Esophagus squamous epithelium (tissue), 5 donors: ENCODE data around the gene GNAT3. TPM values are rescaled to one million over a fixed set of nuclear protein-coding genes. Genes with fewer than 3 reads are reported as not detected.

Source experiments
- DNase-seq: peaks from one replicate; lab custom pipeline; 2025; lab: John Stamatoyannopoulos, UW
- H3K27ac ChIP-seq, 4 donors: fragments of 200-600 bp; sonication (generic); one replicate each; pipeline ENCODE4 v1.5.1; 2016 to 2019; ENCODE audit warnings: mild to moderate bottlenecking in 1 of 4
- H3K27me3 ChIP-seq, 4 donors: fragments of 200-600 bp; sonication (generic); 1 replicate in 3 of 4; 2 replicates in 1 of 4; pipeline versions ENCODE4 v1.5.1 to v1.6.0; 2017 to 2021; ENCODE audit warnings: antibody characterized with exemption in 1 of 4
- H3K36me3 ChIP-seq, 3 donors: fragments of 200-600 bp; sonication (generic); one replicate each; pipeline ENCODE4 v1.5.1; 2016 to 2019
- H3K4me1 ChIP-seq, 3 donors: fragments of 200-600 bp; sonication (generic); one replicate each; pipeline ENCODE4 v1.5.1; 2017 to 2019
- H3K4me3 ChIP-seq, 4 donors: fragments of 200-600 bp; sonication (generic); 1 replicate in 3 of 4; 2 replicates in 1 of 4; pipeline ENCODE4 v1.5.1; 2016 to 2019; ENCODE audit warnings: mild to moderate bottlenecking in 2 of 4, moderate library complexity in 1 of 4
- H3K9me3 ChIP-seq, 3 donors: fragments of 200-600 bp; sonication (generic); one replicate each; pipeline ENCODE4 v1.5.1; 2016 to 2019
- POLR2A ChIP-seq, 4 donors: fragments of 450-650 bp; IDR thresholded peaks; one replicate each; pipeline ENCODE4 v1.6.1; 2017; ENCODE audit warnings: antibody characterized with exemption in 4 of 4, mild to moderate bottlenecking in 4 of 4, moderate library complexity in 3 of 4
- WGBS, 2 donors: methylation state at CpG; one replicate each; pipeline ENCODE4 v1.1.5; 2018; 5-methylcytosine and 5-hydroxymethylcytosine counted together
- intact Hi-C: fragments of 100-400 bp; cut with DNase I; formaldehyde crosslinking; loops from one replicate; pipeline ENCODE4 v1.15.0; 2022
- total RNA-seq, 4 donors: library from RNA; depleted of rRNA; stranded (reverse); fragments of >200 nt; gene quantifications; one replicate each; pipeline ENCODE4 v1.1.0, GENCODE V29; 2016
- TF ChIP-seq, protein P1 (sequence below), 6 experiments: fragments of 450-650 bp in 4 of 6; fragments of 200-600 bp in 2 of 6; sonication (generic) in 2 of 6; IDR thresholded peaks; one replicate each; pipeline ENCODE4 v1.5.1; 2016 to 2019; ENCODE audit warnings: antibody characterized with exemption in 6 of 6, mild to moderate bottlenecking in 4 of 6, moderate library complexity in 4 of 6
- donor health status: DM: yes; HTN: yes; CAD: no.

GNAT3 gene
- total RNA-seq, 4 donors from 2014 or later = not detected

- WGBS, 2 donors = 82 to 86% methylated on average over 3 of the region's 3 CpGs
- Histone ChIP-seq H3K4me1 (no peaks in the 10 kb centered on the region), H3K4me3 (no peak overlapping the region), H3K36me3 (no peaks in the 10 kb centered on the region), H3K9me3 (no peaks in the 10 kb centered on the region), H3K27ac (no peak overlapping the region), H3K27me3 (no peaks in the 10 kb centered on the region)
- no peak for DNase-seq
- intact Hi-C loops = no loop called here
- TF ChIP-seq, protein P1, sequence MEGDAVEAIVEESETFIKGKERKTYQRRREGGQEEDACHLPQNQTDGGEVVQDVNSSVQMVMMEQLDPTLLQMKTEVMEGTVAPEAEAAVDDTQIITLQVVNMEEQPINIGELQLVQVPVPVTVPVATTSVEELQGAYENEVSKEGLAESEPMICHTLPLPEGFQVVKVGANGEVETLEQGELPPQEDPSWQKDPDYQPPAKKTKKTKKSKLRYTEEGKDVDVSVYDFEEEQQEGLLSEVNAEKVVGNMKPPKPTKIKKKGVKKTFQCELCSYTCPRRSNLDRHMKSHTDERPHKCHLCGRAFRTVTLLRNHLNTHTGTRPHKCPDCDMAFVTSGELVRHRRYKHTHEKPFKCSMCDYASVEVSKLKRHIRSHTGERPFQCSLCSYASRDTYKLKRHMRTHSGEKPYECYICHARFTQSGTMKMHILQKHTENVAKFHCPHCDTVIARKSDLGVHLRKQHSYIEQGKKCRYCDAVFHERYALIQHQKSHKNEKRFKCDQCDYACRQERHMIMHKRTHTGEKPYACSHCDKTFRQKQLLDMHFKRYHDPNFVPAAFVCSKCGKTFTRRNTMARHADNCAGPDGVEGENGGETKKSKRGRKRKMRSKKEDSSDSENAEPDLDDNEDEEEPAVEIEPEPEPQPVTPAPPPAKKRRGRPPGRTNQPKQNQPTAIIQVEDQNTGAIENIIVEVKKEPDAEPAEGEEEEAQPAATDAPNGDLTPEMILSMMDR (IDR thresholded peaks at IDR 0.05) = no peak
- no peak for TF ChIP-seq POLR2A (IDR thresholded peaks at IDR 0.05)
These were observed 1.8 kb downstream of the GNAT3 start for GRCh38 chr7:80510021-80510420.

GRCh38 chr7:80508440-80508839 is 3.4 kb downstream of the GNAT3 start:
- Histone ChIP-seq H3K4me3 (no peak overlapping the region), H3K9me3 (no peaks in the 10 kb centered on the region), H3K27ac (no peak overlapping the region), H3K4me1 (no peaks in the 10 kb centered on the region), H3K36me3 (no peaks in the 10 kb centered on the region), H3K27me3 (no peaks in the 10 kb centered on the region)
- no peak for DNase-seq
- TF ChIP-seq, protein P1 (IDR thresholded peaks at IDR 0.05) = no peak
- TF ChIP-seq POLR2A (IDR thresholded peaks at IDR 0.05) = no peak
- intact Hi-C loops = no loop called here
- 84 to 91% methylated on average over 6 of the region's 6 CpGs for WGBS, 2 donors

GRCh38 chr7:80505900-80506500 is 5.9 kb downstream of the GNAT3 start:
- no peak for DNase-seq
- TF ChIP-seq, protein P1 (IDR thresholded peaks at IDR 0.05) = no peak
- no peak for TF ChIP-seq POLR2A (IDR thresholded peaks at IDR 0.05)
- Histone ChIP-seq H3K36me3 (no peaks in the 10 kb centered on the region), H3K4me3 (no peak overlapping the region), H3K4me1 (no peaks in the 10 kb centered on the region), H3K27me3 (no peaks in the 10 kb centered on the region), H3K27ac (no peak overlapping the region), H3K9me3 (no peaks in the 10 kb centered on the region)
- WGBS, 2 donors = 70 to 82% methylated on average over 7 of the region's 7 CpGs
- intact Hi-C loops = no loop called here

- TF ChIP-seq, protein P1 (IDR thresholded peaks at IDR 0.05) = no peak
- no peak for TF ChIP-seq POLR2A (IDR thresholded peaks at IDR 0.05)
- no peak overlapping the region for H3K27ac ChIP-seq
- no peak for DNase-seq
These were observed 11.5 kb downstream of the GNAT3 start for GRCh38 chr7:80500325-80500724.

GRCh38 chr7:80499350-80499953 is 12.4 kb downstream of the GNAT3 start:
- Histone ChIP-seq H3K27ac (peak overlapping the region in 3 of 4 donors; percentile 30 to 54 (median 42)), H3K36me3 (no peaks in the 10 kb centered on the region), H3K4me3 (no peak overlapping the region), H3K9me3 (no peaks in the 10 kb centered on the region), H3K4me1 (peaks cover 3 to 14% (median 7%) of the 10 kb centered on the region in 3 donors), H3K27me3 (no peaks in the 10 kb centered on the region)
- no peak for TF ChIP-seq POLR2A (IDR thresholded peaks at IDR 0.05)
- TF ChIP-seq, protein P1 (IDR thresholded peaks at IDR 0.05) = no peak
- whole genome bisulfite sequencing, 2 donors = 20 to 36% methylated on average over 1 of the region's 1 CpG
- no peak for DNase-seq
- intact Hi-C loops = no loop called here

More at GRCh38 chr7:80500325-80500724, 11.5 kb downstream of the GNAT3 start:
- Histone ChIP-seq H3K9me3 (no peaks in the 10 kb centered on the region), H3K27me3 (no peaks in the 10 kb centered on the region), H3K4me3 (no peak overlapping the region), H3K36me3 (no peaks in the 10 kb centered on the region), H3K4me1 (peaks cover 3 to 14% (median 7%) of the 10 kb centered on the region in 3 donors)
- 90 to 93% methylated on average over 1 of the region's 1 CpG for WGBS, 2 donors
- intact Hi-C loops = no loop called here
